Lower lobe of right lung (tissue), 2 donors: ENCODE measurements around the gene FBXW4. TPM values are rescaled to one million over a fixed set of nuclear protein-coding genes. Genes with fewer than 3 reads are reported as not detected.

ENCODE experiments used
- ATAC-seq, 2 donors: fragments of 200-7000 bp; cut with Tn5 transposase; one replicate each; pipeline ENCODE4 v1.9.1; 2020 to 2022; ENCODE audit warnings: mild to moderate bottlenecking in 2 of 2, moderate library complexity in 2 of 2
- DNase-seq: peaks from one replicate; pipeline ENCODE4 v3.0.0-alpha.2; 2020
- H3K27ac ChIP-seq: fragments of 200-600 bp; one replicate; pipeline ENCODE4 v1.8.0; 2022
- H3K27me3 ChIP-seq: fragments of 200-600 bp; one replicate; pipeline ENCODE4 v1.8.0; 2022; ENCODE audit warnings: low read depth
- H3K36me3 ChIP-seq: fragments of 200-600 bp; one replicate; pipeline ENCODE4 v1.8.0; 2022; ENCODE audit warnings: mild to moderate bottlenecking
- H3K4me1 ChIP-seq: fragments of 200-600 bp; one replicate; pipeline ENCODE4 v1.8.0; 2022
- H3K4me3 ChIP-seq: fragments of 200-600 bp; one replicate; pipeline ENCODE4 v1.8.0; 2022; ENCODE audit warnings: mild to moderate bottlenecking
- H3K9me3 ChIP-seq: fragments of 200-600 bp; one replicate; pipeline ENCODE4 v1.8.0; 2022
- intact Hi-C: fragments of 100-400 bp; cut with DNase I; formaldehyde crosslinking; loops from one replicate; pipeline ENCODE4 v1.11.0; 2022
- total RNA-seq: library from RNA; stranded (reverse); fragmentation: NEBNext Ultra II Directional; extraction: Animal tissue kit (Norgen Biotek cat#: 25700); gene quantifications from one replicate; pipeline ENCODE4 v1.2.1, GENCODE V29; 2021
- TF ChIP-seq, protein P1 (sequence below): fragments of 200-600 bp; IDR thresholded peaks from one replicate; pipeline ENCODE4 v1.8.0; 2022; ENCODE audit warnings: antibody characterized with exemption, mild to moderate bottlenecking
- donor health status: DM: no; HTN: yes; CAD: no; lungs with severe emphysema.

Gene FBXW4
- total RNA-seq, 1 donor from 2014 or later = 88.6 TPM

DNA sequence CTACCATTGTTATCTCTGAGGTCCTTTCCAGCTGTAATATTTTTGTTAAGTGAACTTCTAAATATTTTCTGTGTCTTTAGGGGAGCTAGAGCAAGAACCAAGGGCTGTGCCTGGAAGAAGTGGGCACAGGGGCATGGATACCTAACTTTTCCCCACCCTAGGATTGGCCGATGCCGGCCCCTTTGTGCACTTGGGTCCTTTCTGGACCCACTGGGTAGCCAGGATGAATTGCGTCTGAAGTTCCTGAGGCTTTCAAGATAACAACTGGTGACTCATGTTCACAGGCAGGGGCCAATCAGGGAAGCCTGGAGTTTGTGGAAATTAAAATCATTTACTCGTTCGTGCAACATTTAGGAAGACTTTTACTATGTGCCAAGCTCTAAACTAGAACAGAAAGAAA, 106.1 kb downstream of the FBXW4 start:
- Histone ChIP-seq H3K9me3 (no peaks in the 10 kb centered on the region), H3K36me3 (peaks cover 21% of the 10 kb centered on the region), H3K4me3 (peak overlapping the region; percentile 86), H3K27ac (no peak overlapping the region), H3K4me1 (peaks cover 34% of the 10 kb centered on the region), H3K27me3 (no peaks in the 10 kb centered on the region)
- DNase-seq = no peak
- ATAC-seq = no peak
- intact Hi-C loops = no loop called here
- TF ChIP-seq, protein P1, sequence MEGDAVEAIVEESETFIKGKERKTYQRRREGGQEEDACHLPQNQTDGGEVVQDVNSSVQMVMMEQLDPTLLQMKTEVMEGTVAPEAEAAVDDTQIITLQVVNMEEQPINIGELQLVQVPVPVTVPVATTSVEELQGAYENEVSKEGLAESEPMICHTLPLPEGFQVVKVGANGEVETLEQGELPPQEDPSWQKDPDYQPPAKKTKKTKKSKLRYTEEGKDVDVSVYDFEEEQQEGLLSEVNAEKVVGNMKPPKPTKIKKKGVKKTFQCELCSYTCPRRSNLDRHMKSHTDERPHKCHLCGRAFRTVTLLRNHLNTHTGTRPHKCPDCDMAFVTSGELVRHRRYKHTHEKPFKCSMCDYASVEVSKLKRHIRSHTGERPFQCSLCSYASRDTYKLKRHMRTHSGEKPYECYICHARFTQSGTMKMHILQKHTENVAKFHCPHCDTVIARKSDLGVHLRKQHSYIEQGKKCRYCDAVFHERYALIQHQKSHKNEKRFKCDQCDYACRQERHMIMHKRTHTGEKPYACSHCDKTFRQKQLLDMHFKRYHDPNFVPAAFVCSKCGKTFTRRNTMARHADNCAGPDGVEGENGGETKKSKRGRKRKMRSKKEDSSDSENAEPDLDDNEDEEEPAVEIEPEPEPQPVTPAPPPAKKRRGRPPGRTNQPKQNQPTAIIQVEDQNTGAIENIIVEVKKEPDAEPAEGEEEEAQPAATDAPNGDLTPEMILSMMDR = no peak

DNA sequence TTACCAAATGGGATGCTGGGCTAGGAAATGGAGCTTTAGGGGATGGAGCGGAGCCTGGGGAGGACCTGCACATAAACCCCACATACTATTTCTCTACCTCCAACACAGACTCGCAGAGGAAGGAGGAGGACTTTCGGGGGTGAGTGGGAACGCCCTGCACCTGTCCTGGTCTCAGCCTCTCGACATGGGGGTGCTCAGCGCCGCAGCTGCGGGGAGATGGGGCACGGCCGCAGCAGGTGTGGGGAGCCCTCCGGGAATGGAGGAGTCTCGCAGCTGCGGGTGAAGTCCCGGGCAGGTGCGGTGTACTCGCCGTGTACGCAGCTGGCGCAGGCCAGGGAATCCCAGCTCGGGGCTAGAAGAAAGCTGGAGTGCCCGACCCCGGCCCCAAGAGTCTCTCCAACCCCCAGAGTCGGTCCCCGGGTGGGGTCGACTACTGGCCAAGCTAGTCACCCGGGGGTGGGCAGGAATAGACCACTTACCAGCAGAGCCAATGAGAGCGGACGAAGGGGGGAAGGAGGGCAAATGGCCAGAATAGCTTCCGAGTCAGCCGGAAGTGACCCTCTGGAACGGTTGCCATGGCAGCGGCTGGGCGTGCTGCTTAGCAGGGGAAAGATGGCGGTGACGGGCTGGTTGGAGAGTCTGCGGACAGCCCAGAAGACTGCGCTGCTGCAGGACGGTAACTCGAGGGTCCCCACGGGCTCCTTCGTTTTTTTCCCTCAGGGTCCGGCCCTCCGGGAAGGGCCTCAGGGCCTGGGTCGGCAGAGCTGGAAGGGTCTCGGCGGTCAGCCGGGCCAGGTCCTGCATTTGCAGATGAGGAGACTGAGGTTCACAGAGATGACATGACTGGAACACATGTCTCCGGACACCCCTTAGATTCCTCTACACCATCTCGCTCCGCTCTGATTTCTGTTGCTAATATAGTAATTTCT, 107.0 kb downstream of the FBXW4 start, which contains the start of the genes DPCD and POLL:
Gene DPCD (plus strand): TSS at position 597 of the 929 bp plus-strand sequence. CDS start 16 bp downstream, at position 613.
Gene POLL (minus strand): TSS at position 533 of the 929 bp plus-strand sequence. CDS start 897 bp downstream, outside the sequence.
- intact Hi-C loops = no loop called here
- no peaks in the 10 kb centered on the region for H3K27me3 ChIP-seq
- peaks cover 32% of the 10 kb centered on the region for H3K4me1 ChIP-seq
- ATAC-seq (peak; percentile 94 to 99), DNase-seq (peak; percentile 98)
- peak within 1 kb of the TSS; percentile 86 for H3K4me3 ChIP-seq
- peaks cover 28% of the 10 kb centered on the region for H3K36me3 ChIP-seq
- no peaks in the 10 kb centered on the region for H3K9me3 ChIP-seq
- H3K27ac ChIP-seq = peak within 1 kb of the TSS; percentile 76
- TF ChIP-seq, protein P1 = no peak

DNA sequence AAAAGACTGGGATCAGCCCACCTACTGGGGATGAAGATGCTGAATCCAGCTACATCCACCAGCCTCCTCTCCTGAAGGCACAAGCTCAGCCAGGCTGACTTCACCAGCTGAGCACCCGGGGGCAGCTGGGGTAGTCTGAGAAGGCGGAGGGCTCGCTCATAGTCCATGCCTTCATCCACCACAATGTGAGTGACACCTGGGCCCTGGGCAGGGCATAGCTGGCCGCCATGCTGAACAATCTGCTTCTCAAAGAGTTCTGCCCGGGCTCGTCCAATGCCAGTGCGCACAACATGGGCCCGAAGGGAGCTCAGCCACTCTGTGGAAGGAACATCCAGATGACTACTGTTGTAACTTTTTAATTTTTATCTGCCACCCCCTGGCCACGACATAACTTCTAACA, 109.1 kb downstream of the FBXW4 start:
- intact Hi-C loops = no loop called here
- ATAC-seq = no peak
- Histone ChIP-seq H3K4me1 (peaks cover 27% of the 10 kb centered on the region), H3K9me3 (no peaks in the 10 kb centered on the region), H3K36me3 (peaks cover 44% of the 10 kb centered on the region), H3K4me3 (no peak overlapping the region), H3K27ac (no peak overlapping the region), H3K27me3 (no peaks in the 10 kb centered on the region)
- DNase-seq = no peak
- TF ChIP-seq, protein P1 = no peak

DNA sequence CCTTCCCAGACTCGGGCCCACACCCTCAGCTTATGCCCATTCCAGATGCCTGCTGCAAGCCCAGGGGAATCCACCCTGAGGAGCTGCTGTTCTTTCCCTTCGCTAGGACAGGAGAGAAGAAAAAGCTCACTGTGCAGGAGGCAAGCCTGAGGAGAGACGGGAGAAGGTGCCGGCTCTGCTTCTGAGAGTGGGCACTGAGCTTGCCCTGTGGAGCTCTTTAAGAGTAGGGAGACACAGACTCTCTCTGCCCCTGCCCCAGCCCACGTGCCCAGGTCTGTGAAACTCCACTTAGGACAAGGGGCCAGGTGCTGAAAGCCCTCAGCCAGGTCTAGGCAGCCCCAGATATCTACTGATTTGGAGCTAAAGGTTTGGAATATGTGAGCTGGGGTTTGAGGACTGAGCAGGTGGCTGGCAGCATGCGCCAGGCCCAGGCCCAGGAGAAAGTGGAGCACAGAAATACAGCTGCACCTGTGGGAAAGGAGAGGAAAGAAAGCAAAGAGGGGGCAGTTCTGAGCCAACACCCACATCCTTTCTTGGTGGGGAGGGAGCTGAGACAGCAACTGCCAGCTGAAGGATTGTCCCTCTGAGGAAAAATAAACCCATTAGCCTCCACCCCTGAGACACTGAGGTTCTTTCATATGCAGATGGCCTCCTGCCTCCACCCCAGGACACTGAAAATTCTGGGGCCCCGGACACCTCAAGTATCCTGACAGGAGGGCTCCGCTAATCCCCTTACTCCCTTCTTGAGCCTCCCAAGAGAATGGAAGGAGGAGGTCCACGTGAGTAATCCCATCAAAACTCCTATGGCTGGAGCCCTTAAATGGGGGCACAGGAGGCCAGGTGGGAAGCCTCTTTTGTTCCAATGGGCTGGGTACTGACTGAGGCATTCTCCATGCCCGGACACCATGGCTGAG, 114.2 kb downstream of the FBXW4 start:
- no peaks in the 10 kb centered on the region for H3K27me3 ChIP-seq
- no peaks in the 10 kb centered on the region for H3K9me3 ChIP-seq
- no peak overlapping the region for H3K27ac ChIP-seq
- intact Hi-C loops = no loop called here
- TF ChIP-seq, protein P1 = no peak
- no peak overlapping the region for H3K4me3 ChIP-seq
- DNase-seq = peak; percentile 6
- H3K36me3 ChIP-seq = peaks cover 75% of the 10 kb centered on the region
- ATAC-seq = no peak
- H3K4me1 ChIP-seq = peaks cover 1% of the 10 kb centered on the region

DNA sequence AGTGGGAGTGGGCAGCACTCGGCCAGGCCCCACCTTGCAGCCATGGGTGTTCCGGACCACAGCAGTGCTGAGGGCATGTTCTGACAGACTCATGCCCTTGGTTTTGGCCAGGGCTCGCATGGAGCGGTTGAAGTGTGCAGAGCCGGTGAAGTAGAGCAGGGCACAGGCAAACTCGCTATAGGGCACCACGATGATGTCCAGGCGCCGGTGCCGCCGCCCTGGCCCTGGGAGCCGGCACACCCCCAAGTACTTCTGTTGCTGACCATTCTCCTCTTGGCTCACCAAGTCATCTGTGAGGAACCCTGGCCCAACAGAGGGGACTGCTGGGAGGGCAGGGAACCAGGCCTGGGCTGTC, 115.5 kb downstream of the FBXW4 start:
- H3K27ac ChIP-seq = no peak overlapping the region

More for the DNA sequence above, 115.5 kb downstream of the FBXW4 start:
- no peak for DNase-seq
- Histone ChIP-seq H3K9me3 (no peaks in the 10 kb centered on the region), H3K27me3 (no peaks in the 10 kb centered on the region), H3K4me3 (no peak overlapping the region), H3K36me3 (peaks cover 63% of the 10 kb centered on the region), H3K4me1 (no peaks in the 10 kb centered on the region)
- no peak for ATAC-seq
- TF ChIP-seq, protein P1 = no peak
- intact Hi-C loops = no loop called here
